WTC11 (cell line): Measurements from ENCODE around the gene KCNMA1. TPM values are rescaled to one million over a fixed set of nuclear protein-coding genes. Genes with fewer than 3 reads are reported as not detected.

Source experiments
- ATAC-seq: fragments of 200-7000 bp; cut with Tn5 transposase; 2 replicates; pipeline ENCODE4 v1.10.0; 2021; ENCODE audit warnings: mild to moderate bottlenecking, moderate library complexity
- CTCF ChIA-PET: fragments of 300-600 bp; sonication (Branson Sonifier 250); formaldehyde crosslinking; loops from one replicate; lab custom pipeline; 2021; ENCODE audit warnings: antibody characterized with exemption; lab: Charles Lee
- POLR2A ChIA-PET: fragments of 350-600 bp; sonication (Branson Sonifier 250); formaldehyde crosslinking; loops from one replicate; lab custom pipeline; 2021; ENCODE audit warnings: antibody characterized with exemption; lab: Charles Lee
- DNase-seq: peaks from one replicate; pipeline ENCODE4 v3.0.0; 2021; ENCODE audit warnings: low spot score
- H3K27ac Mint-ChIP-seq: 2 replicates; pipeline ENCODE4 v1.8.0; 2021; ENCODE audit warnings: mixed read lengths
- H3K27me3 Mint-ChIP-seq: 2 replicates; pipeline ENCODE4 v1.8.0; 2021; ENCODE audit warnings: low read depth, mild to moderate bottlenecking, moderate library complexity, mixed read lengths
- H3K36me3 Mint-ChIP-seq: 2 replicates; pipeline ENCODE4 v1.8.0; 2021; ENCODE audit warnings: mixed read lengths
- H3K4me1 Mint-ChIP-seq: 2 replicates; pipeline ENCODE4 v1.8.0; 2022; ENCODE audit warnings: mixed read lengths
- H3K4me3 Mint-ChIP-seq: 2 replicates; pipeline ENCODE4 v1.8.0; 2021; ENCODE audit warnings: mild to moderate bottlenecking, moderate library complexity, mixed read lengths
- H3K9me3 Mint-ChIP-seq: 2 replicates; pipeline ENCODE4 v1.8.0; 2021; ENCODE audit warnings: mixed read lengths
- ARID4B ChIP-seq: sonication (generic); formaldehyde crosslinking; IDR thresholded peaks from 2 replicates; pipeline ENCODE4 v1.8.0; 2023; ENCODE audit warnings: missing genetic modification reagents, mild to moderate bottlenecking, borderline replicate concordance
- CBFB ChIP-seq: sonication (generic); formaldehyde crosslinking; IDR thresholded peaks from 2 replicates; pipeline ENCODE4 v1.8.1; 2022; ENCODE audit warnings: mild to moderate bottlenecking, low read depth, missing genetic modification reagents
- E2F1 ChIP-seq: sonication (generic); formaldehyde crosslinking; IDR thresholded peaks from 2 replicates; pipeline ENCODE4 v1.8.0; 2022; ENCODE audit warnings: mild to moderate bottlenecking, missing genetic modification reagents
- ESRRA ChIP-seq: sonication (generic); formaldehyde crosslinking; IDR thresholded peaks from 2 replicates; pipeline ENCODE4 v1.8.1; 2022; ENCODE audit warnings: mild to moderate bottlenecking, missing genetic modification reagents, borderline replicate concordance
- HMGXB4 ChIP-seq: sonication (generic); formaldehyde crosslinking; IDR thresholded peaks from 2 replicates; pipeline ENCODE4 v1.8.1; 2023; ENCODE audit warnings: mild to moderate bottlenecking, moderate library complexity, missing genetic modification reagents
- JUN ChIP-seq: sonication (generic); formaldehyde crosslinking; IDR thresholded peaks from 2 replicates; pipeline ENCODE4 v1.8.0; 2023; ENCODE audit warnings: mild to moderate bottlenecking, missing genetic modification reagents
- KAT7 ChIP-seq: sonication (generic); formaldehyde crosslinking; IDR thresholded peaks from 2 replicates; pipeline ENCODE4 v1.8.1; 2023; ENCODE audit warnings: missing genetic modification reagents, mild to moderate bottlenecking, borderline replicate concordance
- MXD4 ChIP-seq: fragments of 250-450 bp; sonication (Bioruptor Pico); IDR thresholded peaks from 2 replicates; pipeline ENCODE4 v1.8.0; 2021; ENCODE audit warnings: mild to moderate bottlenecking, moderate library complexity, borderline replicate concordance
- SOX15 ChIP-seq: fragments of 250-450 bp; sonication (Bioruptor Pico); IDR thresholded peaks from 2 replicates; pipeline ENCODE4 v1.9.0; 2021; ENCODE audit warnings: mild to moderate bottlenecking
- SP1 ChIP-seq: sonication (generic); formaldehyde crosslinking; conservative IDR thresholded peaks from 2 replicates; pipeline ENCODE4 v1.8.1; 2022; ENCODE audit warnings: missing genetic modification reagents
- ZBTB43 ChIP-seq: sonication (generic); formaldehyde crosslinking; IDR thresholded peaks from 2 replicates; pipeline ENCODE4 v1.8.1; 2023; ENCODE audit warnings: mild to moderate bottlenecking, missing genetic modification reagents
- ZNF263 ChIP-seq: sonication (generic); formaldehyde crosslinking; IDR thresholded peaks from 2 replicates; pipeline ENCODE4 v1.8.1; 2022; ENCODE audit warnings: low read depth, mild to moderate bottlenecking, moderate library complexity, missing genetic modification reagents
- ZNF281 ChIP-seq: sonication (generic); formaldehyde crosslinking; IDR thresholded peaks from 2 replicates; pipeline ENCODE4 v1.8.0; 2023; ENCODE audit warnings: mild to moderate bottlenecking, missing genetic modification reagents
- ZNF317 ChIP-seq: sonication (generic); formaldehyde crosslinking; IDR thresholded peaks from 2 replicates; pipeline ENCODE4 v1.8.1; 2023; ENCODE audit warnings: low read depth, mild to moderate bottlenecking, moderate library complexity, missing genetic modification reagents, borderline replicate concordance
- ZNF512 ChIP-seq: sonication (generic); formaldehyde crosslinking; IDR thresholded peaks from 2 replicates; pipeline ENCODE4 v1.8.1; 2022; ENCODE audit warnings: missing genetic modification reagents, borderline replicate concordance
- ZNF532 ChIP-seq: fragments of 250-450 bp; sonication (Bioruptor Pico); IDR thresholded peaks from 2 replicates; pipeline ENCODE4 v1.9.0; 2021; ENCODE audit warnings: mild to moderate bottlenecking, borderline replicate concordance
- total RNA-seq: library from RNA; stranded (reverse); gene quantifications from 3 replicates; pipeline ENCODE4 v1.2.3, GENCODE V29; 2021

KCNMA1 gene
- total RNA-seq, 1 experiment from 2014 or later = 7.3 TPM

- TF ChIP-seq ARID4B (no peak), E2F1 (no peak), SP1 (CRISPR knock-in tag) (no peak), HMGXB4 (CRISPR knock-in tag) (no peak)
Measured at GRCh38 chr10:76885816-76886215, 751.8 kb downstream of the KCNMA1 start (continued).

- ChIA-PET CTCF (no interaction called here), POLR2A (no interaction called here)
- ATAC-seq (no peak), DNase-seq (no peak)
- Mint-ChIP-seq H3K27me3 (no peaks in the 10 kb centered on the region), H3K9me3 (no peaks in the 10 kb centered on the region), H3K4me3 (no peak overlapping the region), H3K4me1 (peaks cover 2% of the 10 kb centered on the region), H3K27ac (no peak overlapping the region), H3K36me3 (no peaks in the 10 kb centered on the region)
- TF ChIP-seq CBFB (CRISPR knock-in tag) (no peak), JUN (CRISPR knock-in tag) (no peak), ESRRA (no peak), ZNF281 (CRISPR knock-in tag) (no peak), ZNF532 (CRISPR knock-in tag) (no peak), ZNF263 (CRISPR knock-in tag) (no peak), ZBTB43 (CRISPR knock-in tag) (no peak), SOX15 (CRISPR knock-in tag) (no peak), ZNF317 (no peak), ZNF512 (CRISPR knock-in tag) (no peak), KAT7 (CRISPR knock-in tag) (no peak), MXD4 (CRISPR knock-in tag) (no peak)
Measured at GRCh38 chr10:76884673-76885275, 752.8 kb downstream of the KCNMA1 start.
